SW480 (cell line): Measurements from ENCODE around the gene CARNS1.
"Not testable (repeated sequence)": the region's sequence is repeated elsewhere in the genome, so short reads cannot be mapped to it uniquely, and the experiment has no call there.

ENCODE experiments used
- DNase-seq: peaks from one replicate; pipeline ENCODE4 v3.0.0-alpha.2; 2016; ENCODE audit warnings: low spot score

CARNS1 gene

GRCh38 chr11:67409781-67410368, 5.6 kb upstream of the CARNS1 start:
- DNase-seq: peak; percentile 41

- no peak for DNase-seq
These were observed 5.1 kb upstream of the CARNS1 start for GRCh38 chr11:67410369-67410831.

GRCh38 chr11:67410984-67411784, 4.3 kb upstream of the CARNS1 start:
- no peak for DNase-seq

GRCh38 chr11:67411785-67412152, 3.7 kb upstream of the CARNS1 start:
- no peak for DNase-seq

DNA sequence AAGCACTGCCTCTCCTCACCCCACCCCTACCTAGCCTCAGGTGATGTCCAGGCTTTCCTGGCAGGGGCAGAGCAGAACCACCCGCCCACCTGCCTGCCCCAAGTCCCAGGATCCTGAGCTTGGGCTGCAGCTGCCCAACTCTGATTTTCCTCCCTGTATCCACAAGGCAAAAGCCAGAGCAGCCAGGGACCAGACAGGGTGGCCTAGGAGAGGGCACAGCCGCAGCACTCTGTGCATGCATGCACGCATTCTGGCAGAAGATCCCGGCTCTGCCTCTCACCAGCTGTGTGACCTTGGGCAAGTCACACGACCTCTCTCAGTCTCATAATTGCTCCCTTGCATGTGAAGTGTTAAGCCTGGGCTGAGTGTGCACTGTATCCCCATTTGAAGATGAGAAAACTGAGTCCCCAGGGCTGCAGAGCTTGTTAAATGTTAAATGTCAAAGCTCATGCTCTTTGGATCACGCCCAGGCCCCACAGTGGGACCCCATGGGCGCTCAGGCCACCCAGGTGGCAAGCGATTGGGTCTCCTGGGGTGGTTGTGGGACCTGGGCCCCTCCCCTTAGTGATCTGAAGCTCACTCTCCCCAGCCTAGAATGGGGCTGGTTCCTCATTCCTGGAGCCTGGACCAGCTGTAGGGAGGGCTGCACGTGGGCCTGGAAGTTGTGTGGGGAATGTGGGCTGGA, 2.8 kb upstream of the CARNS1 start:
- DNase-seq: no peak

DNA sequence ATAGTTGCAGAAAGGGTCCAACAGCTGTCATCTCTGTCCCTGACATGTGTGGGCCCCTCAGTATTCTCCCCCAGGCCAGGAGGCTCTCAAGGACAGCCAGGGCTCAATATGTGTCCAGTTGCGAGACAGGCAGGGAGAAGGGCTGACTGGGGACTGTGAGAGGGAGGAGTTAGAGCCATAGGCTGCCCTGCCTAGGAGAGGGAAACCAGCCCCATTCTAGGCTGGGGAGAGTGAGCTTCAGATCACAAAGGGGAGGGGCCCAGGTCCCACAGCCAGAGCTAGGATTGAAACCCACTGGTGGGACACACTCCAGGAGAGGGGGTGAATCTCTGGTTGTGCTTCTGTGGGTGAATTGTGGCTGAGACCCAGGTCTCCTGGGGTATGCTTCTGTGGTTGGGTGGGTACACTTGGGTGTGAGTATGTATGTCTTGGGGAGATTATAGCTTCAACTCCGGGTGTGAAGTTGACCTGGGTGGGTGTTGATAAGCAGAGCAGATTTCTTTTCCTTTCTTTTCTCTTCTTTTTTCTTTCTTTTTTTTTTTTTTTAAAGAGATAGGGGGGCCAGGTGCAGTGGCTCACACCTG, 2.1 kb upstream of the CARNS1 start:
- no peak for DNase-seq

- no peak for DNase-seq
These were observed 1.2 kb downstream of the CARNS1 start for GRCh38 chr11:67416416-67417335.

- no peak for DNase-seq
These were observed 1.9 kb downstream of the CARNS1 start for GRCh38 chr11:67417425-67417824.

GRCh38 chr11:67418476-67419281, 3.2 kb downstream of the CARNS1 start:
- DNase-seq: no peak

DNA sequence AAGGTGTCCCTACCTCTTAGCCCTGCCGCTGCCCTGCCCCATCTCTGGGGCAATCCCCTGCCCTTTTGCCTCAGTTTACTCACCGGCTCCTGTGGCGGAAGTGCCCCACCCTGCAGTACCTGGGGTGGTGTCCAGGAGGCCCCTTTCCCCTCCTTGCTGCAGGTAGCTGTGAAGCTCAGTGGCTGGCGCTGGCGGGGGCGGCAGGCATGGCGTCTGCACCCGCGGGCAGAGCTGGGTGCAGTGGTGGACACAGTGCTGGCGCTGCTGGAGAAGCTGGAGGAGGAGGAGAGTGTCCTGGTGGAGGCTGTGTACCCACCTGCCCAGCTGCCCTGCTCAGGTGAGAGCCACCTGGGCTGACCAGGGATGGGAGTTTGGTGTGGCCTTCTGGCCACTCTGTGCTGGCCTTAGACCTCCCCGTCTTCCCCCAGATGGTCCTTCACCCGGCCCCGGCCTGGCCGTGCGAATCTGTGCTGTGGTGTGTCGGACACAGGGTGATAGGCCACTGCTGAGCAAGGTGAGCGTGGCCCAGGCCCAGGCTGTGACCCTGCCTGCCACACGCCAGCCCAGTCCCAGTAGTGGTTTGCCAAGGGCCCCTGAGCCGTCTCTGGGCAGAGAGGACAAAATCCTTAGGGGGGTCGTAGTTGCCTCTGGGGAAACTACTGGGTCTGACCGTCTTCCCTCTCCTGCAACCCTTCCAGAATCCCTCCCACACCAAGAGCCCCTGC, 4.0 kb downstream of the CARNS1 start:
- no peak for DNase-seq

DNA sequence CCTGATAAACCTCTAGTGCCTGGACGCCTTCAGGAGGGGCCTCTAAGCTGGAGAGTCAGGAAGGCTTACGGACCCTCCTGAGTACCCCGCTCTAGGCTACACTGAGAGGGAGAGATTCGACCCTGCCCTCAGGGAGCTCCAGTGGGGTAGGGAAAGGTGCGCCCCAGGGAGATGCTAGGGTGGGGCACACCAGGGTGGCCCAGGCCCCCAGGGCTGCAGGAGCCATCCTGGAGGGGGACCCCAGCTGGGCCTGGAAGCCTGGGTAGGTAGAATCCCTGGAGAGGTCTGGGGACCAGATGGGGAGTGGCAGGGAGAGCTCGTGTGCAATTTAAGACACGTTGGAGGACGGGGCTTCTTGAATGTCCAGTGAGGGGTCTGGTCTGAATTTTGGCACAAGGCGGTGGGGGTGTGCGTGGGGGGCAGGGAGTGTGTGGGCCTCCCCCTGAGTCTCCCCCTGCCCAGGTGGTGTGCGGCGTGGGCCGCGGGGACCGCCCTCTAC, 4.7 kb downstream of the CARNS1 start:
- no peak for DNase-seq

GRCh38 chr11:67420646-67421429, 5.4 kb downstream of the CARNS1 start:
- DNase-seq: peak; percentile 91

- no peak for DNase-seq
These were observed 6.1 kb downstream of the CARNS1 start for GRCh38 chr11:67421430-67422031.

DNA sequence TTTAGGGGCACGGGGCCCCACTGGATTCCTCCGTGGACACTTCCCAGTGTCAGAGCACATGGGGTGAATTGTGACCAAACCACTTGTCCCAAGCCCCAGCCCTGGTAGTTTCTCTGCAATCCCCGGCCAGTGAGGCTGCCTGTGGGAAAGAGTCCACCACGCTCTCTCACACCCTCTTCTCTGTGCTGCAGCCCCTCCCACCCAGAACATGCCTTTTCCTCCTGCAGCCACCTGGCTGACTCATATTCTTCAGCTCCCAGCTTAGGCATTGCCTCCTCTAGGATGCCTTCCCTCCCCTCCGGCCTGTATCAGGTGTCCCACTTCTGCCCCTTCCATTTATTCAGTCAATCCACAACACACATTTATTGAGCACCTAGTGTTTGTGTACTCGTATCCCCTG, 7.4 kb downstream of the CARNS1 start:
- DNase-seq: peak; percentile 66

GRCh38 chr11:67423466-67423865, 8.0 kb downstream of the CARNS1 start:
- no peak for DNase-seq

GRCh38 chr11:67423891-67424613, 8.6 kb downstream of the CARNS1 start:
- DNase-seq: no peak

- not testable (repeated sequence) for DNase-seq
These were observed 11.9 kb downstream of the CARNS1 start for GRCh38 chr11:67427364-67427859.
